IMR-90 (cell line): ENCODE data around the gene MYBPH.

Experiments
- BHLHE40 ChIP-seq: fragments of 150-350 bp; IDR thresholded peaks from 2 replicates; pipeline ENCODE4 v1.6.1; 2016; ENCODE audit warnings: mild to moderate bottlenecking, low read depth, low read length
- CEBPB ChIP-seq: IDR thresholded peaks from 2 replicates; pipeline ENCODE4 v1.6.1; 2012; ENCODE audit warnings: low read depth, low read length, improper control_type of control experiment
- CHD1 ChIP-seq: IDR thresholded peaks from 2 replicates; pipeline ENCODE4 v1.6.1; 2012; ENCODE audit warnings: low read depth, low read length, improper control_type of control experiment
- ELK1 ChIP-seq: fragments of 150-350 bp; IDR thresholded peaks from 2 replicates; pipeline ENCODE4 v1.6.1; 2016; ENCODE audit warnings: low read depth, mild to moderate bottlenecking, low read length, moderate library complexity, borderline replicate concordance
- MAFK ChIP-seq: IDR thresholded peaks from 2 replicates; pipeline ENCODE4 v1.6.1; 2012; ENCODE audit warnings: low read depth, low read length, improper control_type of control experiment
- MAZ ChIP-seq: IDR thresholded peaks from 2 replicates; pipeline ENCODE4 v1.6.1; 2012; ENCODE audit warnings: low read depth, mild to moderate bottlenecking, low read length, improper control_type of control experiment, moderate library complexity, borderline replicate concordance
- NFE2L2 ChIP-seq: fragments of 150-350 bp; IDR thresholded peaks from 2 replicates; pipeline ENCODE4 v1.6.1; 2016; ENCODE audit warnings: low read depth, mild to moderate bottlenecking, low read length
- POLR2A ChIP-seq: IDR thresholded peaks from 2 replicates; pipeline ENCODE4 v1.6.1; 2012; ENCODE audit warnings: mild to moderate bottlenecking, low read depth, low read length
- RAD21 ChIP-seq: IDR thresholded peaks from 2 replicates; pipeline ENCODE4 v1.6.1; 2012; ENCODE audit warnings: low read length, improper control_type of control experiment
- RCOR1 ChIP-seq: IDR thresholded peaks from 2 replicates; pipeline ENCODE4 v1.6.1; 2012; ENCODE audit warnings: mild to moderate bottlenecking, low read length, improper control_type of control experiment; ENCODE audit not compliant: insufficient replicate concordance
- RFX5 ChIP-seq: IDR thresholded peaks from 2 replicates; pipeline ENCODE4 v1.8.0; 2012; ENCODE audit warnings: low read depth, mild to moderate bottlenecking, low read length, moderate library complexity
- SMC3 ChIP-seq: fragments of 150-350 bp; IDR thresholded peaks from 2 replicates; pipeline ENCODE4 v1.6.1; 2016; ENCODE audit warnings: low read depth, mild to moderate bottlenecking, antibody characterized with exemption, low read length, moderate library complexity
- USF2 ChIP-seq: fragments of 150-350 bp; IDR thresholded peaks from 2 replicates; pipeline ENCODE4 v1.6.1; 2017; ENCODE audit warnings: mild to moderate bottlenecking, antibody characterized with exemption, low read length, low read depth
- TF ChIP-seq, protein P1 (sequence below): conservative IDR thresholded peaks from 2 replicates; pipeline ENCODE4 v1.5.1; 2012; ENCODE audit warnings: mild to moderate bottlenecking, low read depth, low read length, improper control_type of control experiment

DNA sequence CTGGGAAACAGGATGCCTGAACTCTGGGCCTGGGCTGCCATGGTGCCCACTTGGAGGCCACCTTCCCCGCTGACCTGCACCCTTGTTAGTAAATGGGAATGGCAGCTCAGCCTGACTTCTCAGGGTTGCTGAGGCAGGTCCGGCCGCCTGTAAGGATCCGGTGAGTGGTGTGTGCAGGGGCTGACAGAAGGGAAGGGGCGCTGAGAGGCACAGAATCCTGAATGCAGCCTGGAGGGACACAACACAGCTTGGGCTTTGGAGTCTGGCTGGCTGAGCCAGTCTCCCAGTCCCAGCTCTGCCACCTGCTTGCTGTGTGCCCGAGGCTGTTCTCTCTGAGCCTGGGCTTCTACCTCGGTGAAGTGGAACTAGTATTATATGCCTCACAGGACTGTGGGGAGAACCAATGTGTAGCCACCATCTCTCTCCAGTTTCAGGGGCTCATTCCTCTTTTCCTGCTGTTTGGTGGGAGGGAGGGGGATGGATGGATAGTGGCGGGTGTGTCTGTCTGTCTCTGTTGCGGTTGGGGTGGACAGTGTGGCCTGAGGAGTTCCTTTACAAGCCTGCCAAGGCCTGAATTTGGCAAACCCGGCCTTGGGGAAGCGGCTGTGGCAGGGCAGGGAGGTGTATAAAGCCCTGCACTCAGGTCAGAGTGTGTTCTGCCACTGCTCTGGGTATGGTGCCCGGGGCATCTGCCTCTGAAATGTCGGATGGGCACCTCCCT is 30.1 kb downstream of the MYBPH start:
- TF ChIP-seq, protein P1, sequence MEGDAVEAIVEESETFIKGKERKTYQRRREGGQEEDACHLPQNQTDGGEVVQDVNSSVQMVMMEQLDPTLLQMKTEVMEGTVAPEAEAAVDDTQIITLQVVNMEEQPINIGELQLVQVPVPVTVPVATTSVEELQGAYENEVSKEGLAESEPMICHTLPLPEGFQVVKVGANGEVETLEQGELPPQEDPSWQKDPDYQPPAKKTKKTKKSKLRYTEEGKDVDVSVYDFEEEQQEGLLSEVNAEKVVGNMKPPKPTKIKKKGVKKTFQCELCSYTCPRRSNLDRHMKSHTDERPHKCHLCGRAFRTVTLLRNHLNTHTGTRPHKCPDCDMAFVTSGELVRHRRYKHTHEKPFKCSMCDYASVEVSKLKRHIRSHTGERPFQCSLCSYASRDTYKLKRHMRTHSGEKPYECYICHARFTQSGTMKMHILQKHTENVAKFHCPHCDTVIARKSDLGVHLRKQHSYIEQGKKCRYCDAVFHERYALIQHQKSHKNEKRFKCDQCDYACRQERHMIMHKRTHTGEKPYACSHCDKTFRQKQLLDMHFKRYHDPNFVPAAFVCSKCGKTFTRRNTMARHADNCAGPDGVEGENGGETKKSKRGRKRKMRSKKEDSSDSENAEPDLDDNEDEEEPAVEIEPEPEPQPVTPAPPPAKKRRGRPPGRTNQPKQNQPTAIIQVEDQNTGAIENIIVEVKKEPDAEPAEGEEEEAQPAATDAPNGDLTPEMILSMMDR, result no peak
- TF ChIP-seq MAFK, result no peak
- no peak for TF ChIP-seq NFE2L2
- no peak for TF ChIP-seq CEBPB
- TF ChIP-seq RCOR1, result no peak
- TF ChIP-seq MAZ, result no peak
- TF ChIP-seq ELK1, result no peak
- no peak for TF ChIP-seq BHLHE40
- no peak for TF ChIP-seq CHD1
- TF ChIP-seq POLR2A, result no peak
- TF ChIP-seq SMC3, result no peak
- TF ChIP-seq RAD21, result no peak
- no peak for TF ChIP-seq USF2
- TF ChIP-seq RFX5, result no peak
